GM18858 (cell line): ENCODE data around the gene GRIK2.
"Not testable (repeated sequence)": the region's sequence is repeated elsewhere in the genome, so short reads cannot be mapped to it uniquely, and the experiment has no call there.

Source experiments
- ATAC-seq: cut with Tn5 transposase; IDR thresholded peaks from one replicate; pipeline ENCODE4 v1.9.1; 2021; ENCODE audit not compliant: unreplicated experiment

GRIK2 gene

GRCh38 chr6:101613556-101613955 lies 220.0 kb downstream of the GRIK2 start:
- ATAC-seq: no peak

- ATAC-seq: no peak
Observed at GRCh38 chr6:101614774-101615173, 221.3 kb downstream of the GRIK2 start.

GRCh38 chr6:101626269-101626668 lies 232.8 kb downstream of the GRIK2 start:
- ATAC-seq: no peak

GRCh38 chr6:101630941-101631340 lies 237.4 kb downstream of the GRIK2 start:
- ATAC-seq: no peak

- ATAC-seq: no peak
Observed at GRCh38 chr6:101633081-101633480, 239.6 kb downstream of the GRIK2 start.

- not testable (repeated sequence) for ATAC-seq
Observed at GRCh38 chr6:101638865-101639264, 245.4 kb downstream of the GRIK2 start.

GRCh38 chr6:101640131-101640530 lies 246.6 kb downstream of the GRIK2 start:
- ATAC-seq: no peak

GRCh38 chr6:101645770-101646169 lies 252.3 kb downstream of the GRIK2 start:
- no peak for ATAC-seq

GRCh38 chr6:101650402-101651100 lies 257.0 kb downstream of the GRIK2 start:
- no peak for ATAC-seq

GRCh38 chr6:101652079-101652478 lies 258.6 kb downstream of the GRIK2 start:
- ATAC-seq: no peak

GRCh38 chr6:101655109-101655508 lies 261.6 kb downstream of the GRIK2 start:
- no peak for ATAC-seq

GRCh38 chr6:101662111-101662897 lies 268.8 kb downstream of the GRIK2 start:
- ATAC-seq: peak; percentile 93

GRCh38 chr6:101663100-101663499 lies 269.6 kb downstream of the GRIK2 start:
- no peak for ATAC-seq

- no peak for ATAC-seq
Observed at GRCh38 chr6:101666256-101666655, 272.7 kb downstream of the GRIK2 start.

GRCh38 chr6:101668496-101669030 lies 275.1 kb downstream of the GRIK2 start:
- no peak for ATAC-seq

- ATAC-seq: no peak
Observed at GRCh38 chr6:101676187-101676586, 282.7 kb downstream of the GRIK2 start.

- ATAC-seq: no peak
Observed at GRCh38 chr6:101682937-101683336, 289.4 kb downstream of the GRIK2 start.

- ATAC-seq: no peak
Observed at GRCh38 chr6:101683884-101684283, 290.4 kb downstream of the GRIK2 start.

- ATAC-seq: no peak
Observed at GRCh38 chr6:101686653-101687052, 293.1 kb downstream of the GRIK2 start.

GRCh38 chr6:101689156-101689555 lies 295.6 kb downstream of the GRIK2 start:
- ATAC-seq: no peak

- no peak for ATAC-seq
Observed at GRCh38 chr6:101689695-101690094, 296.2 kb downstream of the GRIK2 start.

- no peak for ATAC-seq
Observed at GRCh38 chr6:101700655-101701054, 307.1 kb downstream of the GRIK2 start.
